GM23338 (cell line): ENCODE results near the gene ORAI2. TPM values are rescaled to one million over a fixed set of nuclear protein-coding genes. Genes with fewer than 3 reads are reported as not detected.

ENCODE experiments used
- ATAC-seq: fragments of 200-7000 bp; cut with Tn5 transposase; 3 replicates; pipeline ENCODE4 v1.9.1; 2020
- DNase-seq: peaks from one replicate; pipeline ENCODE4 v3.0.0-alpha.2; 2015; ENCODE audit warnings: low spot score
- H2AFZ ChIP-seq: fragments of 200-600 bp; sonication (generic); 2 replicates; pipeline ENCODE4 v1.8.0; 2016; ENCODE audit warnings: antibody characterized with exemption, mild to moderate bottlenecking, moderate library complexity
- H3F3A ChIP-seq: fragments of 200-600 bp; sonication (generic); replicated peaks from 2 replicates; pipeline ENCODE4 v1.8.0; 2017; ENCODE audit warnings: antibody characterized with exemption, mixed run types, low read depth
- H3K27ac ChIP-seq: fragments of 200-600 bp; sonication (generic); 2 replicates; pipeline ENCODE4 v1.6.1; 2016; ENCODE audit warnings: low read depth
- H3K27me3 ChIP-seq: fragments of 200-600 bp; sonication (generic); 2 replicates; pipeline ENCODE4 v1.8.0; 2016; ENCODE audit warnings: mild to moderate bottlenecking, mixed run types, moderate library complexity; ENCODE audit not compliant: insufficient read depth
- H3K36me3 ChIP-seq: fragments of 200-600 bp; sonication (generic); 2 replicates; pipeline ENCODE4 v1.8.0; 2016; ENCODE audit warnings: mild to moderate bottlenecking; ENCODE audit not compliant: insufficient read depth
- H3K4me1 ChIP-seq: fragments of 200-600 bp; sonication (generic); 2 replicates; pipeline ENCODE4 v1.8.0; 2016; ENCODE audit warnings: mild to moderate bottlenecking, moderate library complexity; ENCODE audit not compliant: insufficient read depth
- H3K4me2 ChIP-seq: fragments of 200-600 bp; sonication (generic); 2 replicates; pipeline ENCODE4 v1.7.1; 2017; ENCODE audit warnings: mixed run types
- H3K4me3 ChIP-seq: fragments of 200-600 bp; sonication (generic); 2 replicates; pipeline ENCODE4 v1.6.1; 2016; ENCODE audit warnings: mixed run types
- H3K79me2 ChIP-seq: fragments of 200-600 bp; sonication (generic); replicated peaks from 2 replicates; pipeline ENCODE4 v1.8.0; 2017; ENCODE audit warnings: mild to moderate bottlenecking; ENCODE audit not compliant: insufficient read depth
- H3K9me2 ChIP-seq: fragments of 200-600 bp; sonication (generic); 2 replicates; pipeline ENCODE4 v1.8.0; 2017; ENCODE audit not compliant: insufficient read depth
- H4K20me1 ChIP-seq: fragments of 200-600 bp; sonication (generic); replicated peaks from 2 replicates; pipeline ENCODE4 v1.8.0; 2017; ENCODE audit warnings: mild to moderate bottlenecking; ENCODE audit not compliant: insufficient read depth
- H3K27ac Mint-ChIP-seq: 2 replicates; pipeline ENCODE4 v1.8.0; 2020; ENCODE audit warnings: inconsistent platforms, mild to moderate bottlenecking, moderate library complexity, mixed read lengths
- H3K27me3 Mint-ChIP-seq: 3 replicates; pipeline ENCODE4 v1.8.0; 2022; ENCODE audit warnings: low read depth, mild to moderate bottlenecking, moderate library complexity, mixed read lengths, inconsistent platforms; ENCODE audit not compliant: insufficient read depth, poor library complexity
- H3K36me3 Mint-ChIP-seq: 3 replicates; pipeline ENCODE4 v1.8.0; 2021; ENCODE audit warnings: low read depth, mild to moderate bottlenecking, inconsistent platforms, moderate library complexity, mixed read lengths
- H3K4me1 Mint-ChIP-seq: 3 replicates; pipeline ENCODE4 v1.8.0; 2020; ENCODE audit warnings: mild to moderate bottlenecking, inconsistent platforms, mixed read lengths
- H3K4me3 Mint-ChIP-seq: 3 replicates; pipeline ENCODE4 v1.8.0; 2021; ENCODE audit warnings: moderate library complexity, mild to moderate bottlenecking, inconsistent platforms, mixed read lengths
- H3K9me3 Mint-ChIP-seq: 3 replicates; pipeline ENCODE4 v1.8.0; 2020; ENCODE audit warnings: moderate library complexity, mild to moderate bottlenecking, inconsistent platforms, mixed read lengths
- polyA plus RNA-seq: library from polyadenylated mRNA; unstranded; fragments of >200 nt; fragmentation: Nextera tagmentation; extraction: Ambion mirVana; gene quantifications from 2 replicates; pipeline ENCODE4 v1.2.1, GENCODE V29; 2016
- total RNA-seq: library from RNA; depleted of rRNA; stranded (reverse); fragments of >200 nt; shearing (Covaris generic); gene quantifications from 2 replicates; pipeline ENCODE4 v1.2.3, GENCODE V29; 2014
- TF ChIP-seq, protein P1 (sequence below), 2 experiments: fragments of 200-600 bp in 1 of 2; sonication (generic) in 1 of 2; conservative IDR thresholded peaks; 2 replicates each; pipeline versions ENCODE4 v1.5.1 to v1.6.1; 2016 to 2017; ENCODE audit warnings: antibody characterized with exemption in 2 of 2, low read depth in 2 of 2, mild to moderate bottlenecking in 2 of 2, moderate library complexity in 1 of 2
- TF ChIP-seq, protein P2 (sequence below): fragments of 250-450 bp; sonication (Bioruptor Pico); IDR thresholded peaks from 2 replicates; pipeline ENCODE4 v1.5.0; 2020; ENCODE audit warnings: mild to moderate bottlenecking, moderate library complexity

Gene ORAI2
- total and polyA plus RNA-seq, 2 experiments from 2014 or later: 6.6 to 33.8 TPM

DNA sequence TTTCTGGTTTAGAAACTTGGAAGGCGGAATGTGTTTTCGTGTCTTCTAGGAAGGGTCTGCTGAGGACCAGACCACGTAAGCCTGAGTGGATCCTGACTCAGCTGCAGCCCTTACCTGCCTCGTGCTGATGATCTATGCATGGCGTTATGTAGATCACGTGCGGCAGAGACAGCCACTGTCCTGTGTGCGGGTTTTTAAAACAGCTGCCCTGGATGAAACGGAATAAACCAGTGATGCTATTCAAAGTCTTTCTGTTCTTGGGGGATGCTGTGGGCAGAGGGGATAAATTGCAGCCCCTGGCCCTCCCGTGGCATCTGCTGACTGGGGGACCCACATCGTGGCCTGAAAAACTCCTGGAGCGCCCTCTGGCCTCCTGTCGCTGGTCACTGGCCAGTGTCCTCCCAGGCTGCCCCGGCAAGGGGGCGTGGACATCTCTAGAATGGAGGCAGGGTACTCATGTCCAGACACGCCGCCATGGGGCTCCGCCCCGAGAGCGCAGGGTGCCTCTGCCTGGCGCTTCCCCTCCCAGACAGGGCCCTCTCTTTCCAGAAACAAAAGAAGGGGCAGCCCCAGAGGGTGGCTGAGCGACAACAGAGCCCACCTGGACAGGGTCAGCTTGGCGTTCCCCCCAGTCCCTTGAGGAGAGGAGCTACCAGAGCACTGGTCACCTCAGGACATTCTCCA is 18.1 kb downstream of the ORAI2 start:
- H3K27ac ChIP-seq: no peak overlapping the region
- 0 out of 2 replicates have a peak overlapping the region, but pooled peaks have one; percentile 20 for H3K4me3 ChIP-seq
- H3F3A ChIP-seq: 0 out of 2 replicates have a peak, but pooled peaks cover 3% of the 10 kb centered on the region
- peak; percentile 51 for ATAC-seq
- H3K36me3 Mint-ChIP-seq: peaks cover 2% of the 10 kb centered on the region; the same call in 2 of the 3 replicates
- H3K9me3 Mint-ChIP-seq: no peaks in the 10 kb centered on the region
- H3K27me3 ChIP-seq: no peaks in the 10 kb centered on the region
- H3K9me2 ChIP-seq: no peaks in the 10 kb centered on the region
- H3K4me2 ChIP-seq: peak overlapping the region; percentile 43; the same call in 1 of the 2 replicates
- peaks cover 4% of the 10 kb centered on the region; the same call in 1 of the 3 replicates for H3K4me1 Mint-ChIP-seq
- no peaks in the 10 kb centered on the region; the same call in 1 of the 2 replicates for H4K20me1 ChIP-seq
- no peak overlapping the region for H3K4me3 Mint-ChIP-seq
- H3K27ac Mint-ChIP-seq: no peak overlapping the region
- no peaks in the 10 kb centered on the region for H3K4me1 ChIP-seq
- TF ChIP-seq, protein P1, sequence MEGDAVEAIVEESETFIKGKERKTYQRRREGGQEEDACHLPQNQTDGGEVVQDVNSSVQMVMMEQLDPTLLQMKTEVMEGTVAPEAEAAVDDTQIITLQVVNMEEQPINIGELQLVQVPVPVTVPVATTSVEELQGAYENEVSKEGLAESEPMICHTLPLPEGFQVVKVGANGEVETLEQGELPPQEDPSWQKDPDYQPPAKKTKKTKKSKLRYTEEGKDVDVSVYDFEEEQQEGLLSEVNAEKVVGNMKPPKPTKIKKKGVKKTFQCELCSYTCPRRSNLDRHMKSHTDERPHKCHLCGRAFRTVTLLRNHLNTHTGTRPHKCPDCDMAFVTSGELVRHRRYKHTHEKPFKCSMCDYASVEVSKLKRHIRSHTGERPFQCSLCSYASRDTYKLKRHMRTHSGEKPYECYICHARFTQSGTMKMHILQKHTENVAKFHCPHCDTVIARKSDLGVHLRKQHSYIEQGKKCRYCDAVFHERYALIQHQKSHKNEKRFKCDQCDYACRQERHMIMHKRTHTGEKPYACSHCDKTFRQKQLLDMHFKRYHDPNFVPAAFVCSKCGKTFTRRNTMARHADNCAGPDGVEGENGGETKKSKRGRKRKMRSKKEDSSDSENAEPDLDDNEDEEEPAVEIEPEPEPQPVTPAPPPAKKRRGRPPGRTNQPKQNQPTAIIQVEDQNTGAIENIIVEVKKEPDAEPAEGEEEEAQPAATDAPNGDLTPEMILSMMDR (conservative IDR thresholded peaks at IDR 0.05; ENCODE audit: low read depth in 2 of 2): peak in 1 of 2 experiments; percentile 56; a peak in 2 of 4 replicates
- TF ChIP-seq, protein P2, sequence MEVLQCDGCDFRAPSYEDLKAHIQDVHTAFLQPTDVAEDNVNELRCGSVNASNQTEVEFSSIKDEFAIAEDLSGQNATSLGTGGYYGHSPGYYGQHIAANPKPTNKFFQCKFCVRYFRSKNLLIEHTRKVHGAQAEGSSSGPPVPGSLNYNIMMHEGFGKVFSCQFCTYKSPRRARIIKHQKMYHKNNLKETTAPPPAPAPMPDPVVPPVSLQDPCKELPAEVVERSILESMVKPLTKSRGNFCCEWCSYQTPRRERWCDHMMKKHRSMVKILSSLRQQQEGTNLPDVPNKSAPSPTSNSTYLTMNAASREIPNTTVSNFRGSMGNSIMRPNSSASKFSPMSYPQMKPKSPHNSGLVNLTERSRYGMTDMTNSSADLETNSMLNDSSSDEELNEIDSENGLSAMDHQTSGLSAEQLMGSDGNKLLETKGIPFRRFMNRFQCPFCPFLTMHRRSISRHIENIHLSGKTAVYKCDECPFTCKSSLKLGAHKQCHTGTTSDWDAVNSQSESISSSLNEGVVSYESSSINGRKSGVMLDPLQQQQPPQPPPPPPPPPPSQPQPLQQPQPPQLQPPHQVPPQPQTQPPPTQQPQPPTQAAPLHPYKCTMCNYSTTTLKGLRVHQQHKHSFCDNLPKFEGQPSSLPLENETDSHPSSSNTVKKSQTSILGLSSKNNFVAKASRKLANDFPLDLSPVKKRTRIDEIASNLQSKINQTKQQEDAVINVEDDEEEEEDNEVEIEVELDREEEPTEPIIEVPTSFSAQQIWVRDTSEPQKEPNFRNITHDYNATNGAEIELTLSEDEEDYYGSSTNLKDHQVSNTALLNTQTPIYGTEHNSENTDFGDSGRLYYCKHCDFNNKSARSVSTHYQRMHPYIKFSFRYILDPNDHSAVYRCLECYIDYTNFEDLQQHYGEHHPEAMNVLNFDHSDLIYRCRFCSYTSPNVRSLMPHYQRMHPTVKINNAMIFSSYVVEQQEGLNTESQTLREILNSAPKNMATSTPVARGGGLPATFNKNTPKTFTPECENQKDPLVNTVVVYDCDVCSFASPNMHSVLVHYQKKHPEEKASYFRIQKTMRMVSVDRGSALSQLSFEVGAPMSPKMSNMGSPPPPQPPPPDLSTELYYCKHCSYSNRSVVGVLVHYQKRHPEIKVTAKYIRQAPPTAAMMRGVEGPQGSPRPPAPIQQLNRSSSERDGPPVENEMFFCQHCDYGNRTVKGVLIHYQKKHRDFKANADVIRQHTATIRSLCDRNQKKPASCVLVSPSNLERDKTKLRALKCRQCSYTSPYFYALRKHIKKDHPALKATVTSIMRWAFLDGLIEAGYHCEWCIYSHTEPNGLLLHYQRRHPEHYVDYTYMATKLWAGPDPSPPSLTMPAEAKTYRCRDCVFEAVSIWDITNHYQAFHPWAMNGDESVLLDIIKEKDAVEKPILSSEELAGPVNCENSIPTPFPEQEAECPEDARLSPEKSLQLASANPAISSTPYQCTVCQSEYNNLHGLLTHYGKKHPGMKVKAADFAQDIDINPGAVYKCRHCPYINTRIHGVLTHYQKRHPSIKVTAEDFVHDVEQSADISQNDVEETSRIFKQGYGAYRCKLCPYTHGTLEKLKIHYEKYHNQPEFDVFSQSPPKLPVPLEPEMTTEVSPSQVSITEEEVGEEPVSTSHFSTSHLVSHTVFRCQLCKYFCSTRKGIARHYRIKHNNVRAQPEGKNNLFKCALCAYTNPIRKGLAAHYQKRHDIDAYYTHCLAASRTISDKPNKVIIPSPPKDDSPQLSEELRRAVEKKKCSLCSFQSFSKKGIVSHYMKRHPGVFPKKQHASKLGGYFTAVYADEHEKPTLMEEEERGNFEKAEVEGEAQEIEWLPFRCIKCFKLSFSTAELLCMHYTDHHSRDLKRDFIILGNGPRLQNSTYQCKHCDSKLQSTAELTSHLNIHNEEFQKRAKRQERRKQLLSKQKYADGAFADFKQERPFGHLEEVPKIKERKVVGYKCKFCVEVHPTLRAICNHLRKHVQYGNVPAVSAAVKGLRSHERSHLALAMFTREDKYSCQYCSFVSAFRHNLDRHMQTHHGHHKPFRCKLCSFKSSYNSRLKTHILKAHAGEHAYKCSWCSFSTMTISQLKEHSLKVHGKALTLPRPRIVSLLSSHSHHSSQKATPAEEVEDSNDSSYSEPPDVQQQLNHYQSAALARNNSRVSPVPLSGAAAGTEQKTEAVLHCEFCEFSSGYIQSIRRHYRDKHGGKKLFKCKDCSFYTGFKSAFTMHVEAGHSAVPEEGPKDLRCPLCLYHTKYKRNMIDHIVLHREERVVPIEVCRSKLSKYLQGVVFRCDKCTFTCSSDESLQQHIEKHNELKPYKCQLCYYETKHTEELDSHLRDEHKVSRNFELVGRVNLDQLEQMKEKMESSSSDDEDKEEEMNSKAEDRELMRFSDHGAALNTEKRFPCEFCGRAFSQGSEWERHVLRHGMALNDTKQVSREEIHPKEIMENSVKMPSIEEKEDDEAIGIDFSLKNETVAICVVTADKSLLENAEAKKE (CRISPR knock-in tag): no peak
- H3K27me3 Mint-ChIP-seq: peaks cover 5% of the 10 kb centered on the region
- peak; percentile 61 for DNase-seq
- no peak overlapping the region for H2AFZ ChIP-seq
- H3K36me3 ChIP-seq: peaks cover under 1% of the 10 kb centered on the region; the same call in 1 of the 2 replicates
- no peaks in the 10 kb centered on the region for H3K79me2 ChIP-seq
